GM18870 (cell line): ENCODE data around the gene COL4A6.
"Not testable (repeated sequence)": the region's sequence is repeated elsewhere in the genome, so short reads cannot be mapped to it uniquely, and the experiment has no call there.

ENCODE experiments used
- ATAC-seq: cut with Tn5 transposase; IDR thresholded peaks from one replicate; pipeline ENCODE4 v1.9.1; 2021; ENCODE audit warnings: moderate library complexity; ENCODE audit not compliant: unreplicated experiment

Gene COL4A6

GRCh38 chrX:108412783-108413182, 25.4 kb downstream of the COL4A6 start:
- ATAC-seq = no peak

- ATAC-seq = no peak
These were observed 38.6 kb downstream of the COL4A6 start for GRCh38 chrX:108399418-108400165.

GRCh38 chrX:108397627-108398391, 40.4 kb downstream of the COL4A6 start:
- ATAC-seq = peak; percentile 62

GRCh38 chrX:108396986-108397385, 41.2 kb downstream of the COL4A6 start:
- no peak for ATAC-seq

DNA sequence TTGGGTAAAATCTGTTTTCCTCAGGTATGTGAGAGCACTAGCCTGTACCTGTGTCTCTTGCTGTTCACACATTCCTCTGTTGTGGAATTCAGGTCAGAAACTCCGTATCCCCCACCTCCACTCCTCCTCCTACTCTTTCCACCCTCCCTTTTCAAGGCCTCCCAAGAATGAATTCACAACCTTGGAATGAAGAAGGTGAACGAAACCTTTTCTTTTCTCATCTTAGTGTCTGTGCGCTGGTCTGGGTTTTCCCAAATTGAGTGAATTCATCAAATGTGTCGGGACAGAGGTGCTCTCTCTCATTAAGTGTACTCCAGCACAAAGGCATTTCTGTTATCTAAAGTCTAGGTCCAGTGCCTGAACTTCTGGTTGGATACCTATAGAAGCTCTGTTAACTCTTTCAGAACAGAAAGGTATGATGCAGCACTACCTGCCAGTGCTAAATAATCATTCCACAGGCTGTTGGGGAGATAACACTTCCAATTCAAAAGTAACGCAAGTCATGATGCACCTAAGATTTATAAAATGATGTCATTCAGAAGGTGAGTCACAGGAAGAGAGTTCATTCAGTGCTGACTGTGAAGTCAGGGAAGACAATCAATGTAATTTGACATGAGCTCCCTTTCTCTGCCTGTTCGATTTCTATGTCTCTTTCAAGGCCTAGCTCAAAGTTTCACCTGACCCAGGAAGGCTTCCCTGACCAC, 41.9 kb downstream of the COL4A6 start:
- no peak for ATAC-seq

GRCh38 chrX:108390976-108391717, 47.1 kb downstream of the COL4A6 start:
- not testable (repeated sequence) for ATAC-seq

- ATAC-seq = no peak
These were observed 53.4 kb downstream of the COL4A6 start for GRCh38 chrX:108384783-108385182.

GRCh38 chrX:108380222-108380621, 58.0 kb downstream of the COL4A6 start:
- no peak for ATAC-seq

GRCh38 chrX:108376821-108377220, 61.4 kb downstream of the COL4A6 start:
- ATAC-seq = not testable (repeated sequence)

- ATAC-seq = not testable (repeated sequence)
These were observed 62.6 kb downstream of the COL4A6 start for GRCh38 chrX:108375591-108375990.

DNA sequence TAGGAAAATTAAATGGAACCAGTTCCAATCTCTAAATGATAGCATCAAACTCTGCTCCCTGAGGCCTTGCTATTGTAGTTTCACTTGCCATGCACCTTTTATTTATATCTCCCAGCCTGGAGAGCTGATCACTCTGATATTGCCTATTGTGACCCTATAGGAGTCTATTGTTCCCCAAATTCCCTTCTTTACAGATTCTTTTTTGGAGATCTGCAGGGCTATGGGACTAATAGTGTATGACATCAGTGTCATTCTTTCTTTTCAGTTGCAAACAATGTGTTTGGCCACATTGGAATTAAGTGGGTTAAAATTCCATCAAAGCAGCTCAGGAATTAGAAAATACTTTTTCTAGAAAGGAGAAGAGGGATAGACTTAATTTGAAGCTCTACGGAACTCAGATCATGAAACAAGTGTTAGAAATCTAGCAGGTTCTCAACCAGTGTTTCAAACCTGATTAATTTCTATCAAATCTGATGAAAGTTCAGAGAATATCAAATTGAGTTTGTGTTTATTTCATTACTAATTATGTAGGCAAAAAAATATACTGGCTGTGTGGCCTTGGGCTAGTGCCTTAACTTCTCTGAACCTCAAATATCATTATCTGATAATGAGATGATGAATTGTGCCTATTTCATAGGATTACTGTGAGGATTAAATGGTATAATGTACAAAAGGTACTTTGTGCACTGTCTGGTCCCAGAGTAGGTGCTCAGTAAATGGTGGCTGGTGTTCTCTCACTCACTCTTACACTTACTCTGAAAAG, 71.4 kb downstream of the COL4A6 start:
- ATAC-seq = no peak

- ATAC-seq = no peak
These were observed 76.2 kb downstream of the COL4A6 start for GRCh38 chrX:108362026-108362425.

DNA sequence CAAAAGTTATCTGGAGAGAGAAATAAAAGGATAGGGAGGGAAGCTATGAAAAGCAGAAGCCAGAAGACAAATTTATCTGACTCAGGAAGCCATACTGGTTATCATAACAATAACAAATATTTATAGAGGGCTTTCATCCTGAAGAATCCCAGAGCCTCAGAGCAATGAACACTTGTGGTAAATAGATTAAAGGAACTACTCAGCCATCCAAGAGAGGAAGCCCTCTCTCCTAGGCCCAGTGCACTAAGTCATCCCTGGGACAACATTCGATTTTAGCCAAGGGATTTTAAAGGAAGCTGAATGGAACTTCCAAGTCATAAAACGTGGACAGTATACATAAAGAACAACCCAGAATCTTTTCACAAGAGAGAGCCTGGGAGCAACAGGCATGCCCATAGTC, 76.9 kb downstream of the COL4A6 start:
- no peak for ATAC-seq

- no peak for ATAC-seq
These were observed 78.2 kb downstream of the COL4A6 start for GRCh38 chrX:108359806-108360602.

DNA sequence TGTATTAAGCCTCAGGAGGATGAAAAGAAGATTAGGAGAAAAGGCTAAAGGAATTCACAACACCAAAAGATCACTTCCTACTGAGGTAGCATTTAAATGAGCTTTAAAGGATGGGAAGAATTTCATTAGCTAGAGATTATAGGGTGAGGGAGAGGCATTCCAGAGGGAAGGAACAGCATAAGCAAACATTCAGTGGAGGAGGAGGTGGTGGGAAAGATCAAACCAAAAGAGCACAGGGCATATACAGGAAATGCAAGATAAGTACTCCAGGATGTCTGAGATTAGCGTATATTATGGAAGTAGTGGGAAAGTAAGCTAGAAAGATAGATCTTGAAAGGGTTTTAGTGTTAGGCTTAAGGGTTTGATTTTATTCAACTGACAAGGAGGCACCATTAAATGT, 84.8 kb downstream of the COL4A6 start:
- ATAC-seq = no peak

DNA sequence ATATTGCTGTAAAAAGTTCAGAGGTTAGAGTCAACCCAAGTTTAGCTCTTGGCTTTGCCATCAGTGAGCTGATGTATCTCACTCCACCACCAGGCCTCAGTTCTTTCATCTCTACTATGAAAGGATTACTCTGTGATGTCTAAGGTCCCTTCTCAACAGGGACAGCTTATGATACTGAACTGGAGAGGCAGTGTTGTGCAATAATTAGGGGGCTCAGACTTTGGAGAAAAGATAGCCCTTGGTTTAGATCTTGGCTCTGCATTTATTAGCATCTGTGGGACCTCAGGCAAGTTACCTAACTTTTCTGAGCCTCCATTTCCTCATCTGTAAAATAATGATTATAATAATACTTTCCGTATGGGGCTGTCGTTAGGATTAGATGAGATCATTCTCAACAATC, 89.0 kb downstream of the COL4A6 start:
- ATAC-seq = no peak

DNA sequence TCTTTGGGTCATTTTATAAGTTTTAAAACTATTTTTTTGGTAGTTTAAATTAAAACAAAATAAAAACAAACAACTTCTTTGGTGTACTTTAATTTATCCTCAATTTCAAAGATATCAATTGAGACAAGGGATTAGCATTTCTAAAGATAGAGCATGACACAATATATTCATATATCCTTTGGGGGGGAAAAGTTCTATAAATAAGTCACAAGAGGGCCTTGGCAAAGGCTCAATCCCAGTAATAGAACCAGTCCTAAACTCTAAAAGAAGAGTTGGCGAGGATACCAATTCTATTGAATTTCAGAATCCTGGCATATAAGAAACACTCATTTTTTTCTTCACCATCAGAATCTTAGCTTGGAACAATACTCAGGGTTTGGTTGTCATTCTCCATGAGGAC, 89.7 kb downstream of the COL4A6 start:
- no peak for ATAC-seq

DNA sequence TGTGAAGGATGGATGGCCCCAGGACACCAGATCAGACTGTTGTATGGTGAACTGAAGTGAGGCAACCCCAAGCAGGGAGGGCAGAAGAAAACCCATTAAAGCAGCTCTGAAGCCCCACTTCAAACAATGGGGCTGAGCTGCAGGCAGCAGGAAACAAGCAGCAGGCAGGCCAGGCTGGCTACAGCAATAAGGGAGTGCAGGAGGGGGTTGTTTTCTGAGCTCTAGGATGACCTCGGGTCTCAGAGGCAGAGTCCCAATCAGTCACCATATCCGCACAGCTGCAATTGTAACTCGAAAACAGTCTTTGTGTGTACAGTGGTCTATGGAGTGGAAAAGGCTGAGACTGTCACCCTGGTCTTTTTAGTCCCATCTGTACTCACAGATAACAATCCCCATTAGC, 90.4 kb downstream of the COL4A6 start:
- ATAC-seq = no peak

DNA sequence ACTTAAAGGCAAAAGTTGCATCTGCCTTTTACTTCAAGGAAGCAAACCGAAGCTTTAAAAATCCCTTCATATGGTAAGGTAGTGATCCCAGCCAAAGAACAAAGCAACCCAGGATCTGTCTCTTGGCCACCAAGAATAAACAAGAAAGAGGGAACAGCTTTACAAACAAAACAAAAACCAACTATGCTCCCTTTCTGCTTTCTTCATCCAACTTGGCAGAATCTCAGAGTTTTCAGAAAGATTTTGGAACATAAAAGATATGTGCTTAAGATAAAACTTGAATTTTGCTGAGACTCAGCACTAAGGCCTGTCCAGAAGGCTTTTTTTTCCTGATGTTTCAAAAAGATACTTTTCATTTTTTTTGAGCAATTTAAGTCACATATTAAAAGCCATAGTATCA, 94.0 kb downstream of the COL4A6 start:
- no peak for ATAC-seq

DNA sequence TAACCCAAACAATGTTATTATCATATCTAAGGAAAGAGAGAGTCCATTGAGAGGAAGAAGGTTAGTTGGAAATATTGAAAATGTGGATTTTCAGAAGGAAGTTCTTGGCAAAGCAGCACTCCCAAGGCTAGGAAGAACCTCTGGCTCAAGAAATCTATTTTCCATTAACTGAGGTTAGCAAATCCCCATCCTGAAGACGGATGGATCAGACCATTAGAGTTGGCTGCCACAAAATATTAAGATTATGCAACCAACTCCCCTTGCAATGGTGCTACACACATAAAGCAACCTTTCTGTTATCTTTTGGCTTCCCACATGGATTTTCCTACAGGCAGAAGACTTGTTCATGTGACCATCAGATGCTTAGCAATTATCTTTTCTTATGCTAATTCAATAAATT, 96.3 kb downstream of the COL4A6 start:
- ATAC-seq = no peak
